Measurements from ENCODE around the gene AIFM2.

AIFM2 gene

DNA sequence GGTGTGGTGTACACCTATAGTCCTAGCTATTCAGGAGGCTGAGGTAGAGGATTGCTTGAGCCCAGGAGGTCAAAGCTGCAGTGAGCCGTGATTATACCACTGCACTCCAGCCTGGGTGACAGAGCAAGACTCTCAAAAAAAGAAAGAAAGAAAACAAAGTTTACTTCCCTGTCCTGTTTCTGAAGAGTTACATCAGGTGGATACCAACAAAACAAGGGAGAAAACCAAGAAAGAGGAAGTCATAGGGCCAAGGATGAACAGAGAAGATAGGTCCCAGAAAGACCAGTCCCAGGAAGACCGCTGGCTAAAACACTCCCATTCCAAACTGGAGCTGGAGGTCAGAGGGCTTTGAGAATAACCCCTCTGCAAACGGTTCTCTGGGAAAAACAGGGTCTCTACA lies 66.4 kb downstream of the AIFM2 start:
- TF ChIP-seq, protein P1, sequence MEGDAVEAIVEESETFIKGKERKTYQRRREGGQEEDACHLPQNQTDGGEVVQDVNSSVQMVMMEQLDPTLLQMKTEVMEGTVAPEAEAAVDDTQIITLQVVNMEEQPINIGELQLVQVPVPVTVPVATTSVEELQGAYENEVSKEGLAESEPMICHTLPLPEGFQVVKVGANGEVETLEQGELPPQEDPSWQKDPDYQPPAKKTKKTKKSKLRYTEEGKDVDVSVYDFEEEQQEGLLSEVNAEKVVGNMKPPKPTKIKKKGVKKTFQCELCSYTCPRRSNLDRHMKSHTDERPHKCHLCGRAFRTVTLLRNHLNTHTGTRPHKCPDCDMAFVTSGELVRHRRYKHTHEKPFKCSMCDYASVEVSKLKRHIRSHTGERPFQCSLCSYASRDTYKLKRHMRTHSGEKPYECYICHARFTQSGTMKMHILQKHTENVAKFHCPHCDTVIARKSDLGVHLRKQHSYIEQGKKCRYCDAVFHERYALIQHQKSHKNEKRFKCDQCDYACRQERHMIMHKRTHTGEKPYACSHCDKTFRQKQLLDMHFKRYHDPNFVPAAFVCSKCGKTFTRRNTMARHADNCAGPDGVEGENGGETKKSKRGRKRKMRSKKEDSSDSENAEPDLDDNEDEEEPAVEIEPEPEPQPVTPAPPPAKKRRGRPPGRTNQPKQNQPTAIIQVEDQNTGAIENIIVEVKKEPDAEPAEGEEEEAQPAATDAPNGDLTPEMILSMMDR (IDR thresholded peaks at IDR 0.05; ENCODE audit: extremely low read depth, insufficient read depth, missing control alignments), result no peak
- in situ Hi-C loops (cut with MboI; ENCODE audit: low pct_unique_long_range_greater_than_20kb, low sequenced_read_pairs, unreplicated experiment), result no loop called here
- DNase-seq (ENCODE audit: low spot score), result no peak

DNA sequence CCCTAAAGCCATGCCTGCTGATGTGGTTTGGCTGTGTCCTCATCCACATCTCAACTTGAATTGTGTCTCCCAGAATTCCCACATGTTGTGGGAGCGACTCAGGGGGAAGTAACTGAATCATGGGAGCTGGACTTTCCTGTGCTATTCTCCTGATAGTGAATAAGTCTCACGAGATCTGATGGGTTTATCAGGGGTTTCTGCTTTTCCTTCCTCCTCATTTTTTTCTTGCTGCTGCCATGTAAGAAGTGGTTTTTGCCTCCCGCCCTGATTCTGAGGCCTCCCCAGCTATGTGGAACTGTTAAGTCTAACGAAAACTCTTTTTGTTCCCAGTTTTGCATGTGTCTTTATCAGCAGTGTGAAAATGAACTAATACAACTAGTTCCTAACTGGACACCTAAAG lies 68.1 kb downstream of the AIFM2 start:
- DNase-seq (ENCODE audit: low spot score), result no peak
- TF ChIP-seq, protein P1 (IDR thresholded peaks at IDR 0.05; ENCODE audit: extremely low read depth, insufficient read depth, missing control alignments), result no peak
- in situ Hi-C loops (cut with MboI; ENCODE audit: low pct_unique_long_range_greater_than_20kb, low sequenced_read_pairs, unreplicated experiment), result no loop called here

DNA sequence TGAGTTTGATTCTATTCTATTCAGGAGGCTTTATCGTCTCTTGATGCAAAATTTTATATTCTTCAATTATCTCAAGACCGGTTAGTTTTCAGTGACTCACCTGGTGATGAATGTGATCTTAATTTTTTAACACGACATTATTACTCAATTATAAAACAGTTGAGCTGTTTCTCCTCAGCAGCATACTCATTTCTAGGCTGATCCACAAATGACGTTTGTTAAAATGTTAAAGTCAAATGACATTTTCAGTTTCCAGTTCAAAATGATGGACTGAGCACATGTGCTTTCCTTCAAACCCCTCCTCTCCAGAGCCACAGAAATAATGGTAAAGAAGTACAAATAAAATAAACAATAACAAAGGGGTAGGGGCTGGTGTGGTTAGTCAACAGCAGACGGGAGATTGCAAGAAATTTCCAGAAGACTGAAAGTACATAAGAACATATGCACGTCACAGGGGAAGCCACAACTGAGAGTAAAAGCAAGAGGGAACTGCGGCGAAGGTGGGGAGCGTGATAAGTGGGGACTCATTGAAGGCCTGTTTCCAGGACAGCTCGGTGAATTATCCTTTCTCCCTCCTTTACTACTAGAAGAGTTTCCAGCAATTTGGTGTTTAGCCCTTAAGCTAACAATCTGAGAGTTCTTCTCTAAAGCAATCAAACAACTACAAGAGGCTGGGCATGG lies 69.1 kb downstream of the AIFM2 start:
- TF ChIP-seq, protein P1 (IDR thresholded peaks at IDR 0.05; ENCODE audit: extremely low read depth, insufficient read depth, missing control alignments), result no peak
- in situ Hi-C loops (cut with MboI; ENCODE audit: low pct_unique_long_range_greater_than_20kb, low sequenced_read_pairs, unreplicated experiment), result no loop called here

More for the DNA sequence above, 69.1 kb downstream of the AIFM2 start:
- DNase-seq (ENCODE audit: low spot score), result no peak

All from GM13977 (cell line).